NCI-H128 (cell line): Measurements from ENCODE around the gene MRS2.

Source experiments
- DNase-seq: peaks from one replicate; lab custom pipeline; 2025; ENCODE audit not compliant: unreplicated experiment; lab: John Stamatoyannopoulos, UW

The MRS2 gene

GRCh38 chr6:24429146-24429545 lies 26.4 kb downstream of the MRS2 start:
- no peak for DNase-seq

GRCh38 chr6:24430086-24430485 lies 27.4 kb downstream of the MRS2 start:
- no peak for DNase-seq

- DNase-seq, result peak; percentile 12
Observed at GRCh38 chr6:24431045-24431451, 28.3 kb downstream of the MRS2 start.

- DNase-seq, result no peak
Observed at GRCh38 chr6:24432611-24433010, 29.9 kb downstream of the MRS2 start.

- DNase-seq, result no peak
Observed at GRCh38 chr6:24436979-24437378, 34.2 kb downstream of the MRS2 start.

- no peak for DNase-seq
Observed at GRCh38 chr6:24439858-24440539, 37.3 kb downstream of the MRS2 start.

GRCh38 chr6:24440897-24441598 lies 38.3 kb downstream of the MRS2 start:
- no peak for DNase-seq

GRCh38 chr6:24441599-24441904 lies 38.8 kb downstream of the MRS2 start:
- DNase-seq, result no peak

GRCh38 chr6:24444588-24444987 lies 41.9 kb downstream of the MRS2 start:
- no peak for DNase-seq

- no peak for DNase-seq
Observed at GRCh38 chr6:24445704-24446103, 43.0 kb downstream of the MRS2 start.

GRCh38 chr6:24446670-24447069 lies 43.9 kb downstream of the MRS2 start:
- DNase-seq, result no peak

- no peak for DNase-seq
Observed at GRCh38 chr6:24448396-24448795, 45.7 kb downstream of the MRS2 start.

- DNase-seq, result no peak
Observed at GRCh38 chr6:24448828-24449525, 46.2 kb downstream of the MRS2 start.

- DNase-seq, result no peak
Observed at GRCh38 chr6:24451581-24452388, 49.0 kb downstream of the MRS2 start.

- DNase-seq, result no peak
Observed at GRCh38 chr6:24453921-24454320, 51.2 kb downstream of the MRS2 start.

GRCh38 chr6:24454452-24454851 lies 51.7 kb downstream of the MRS2 start:
- DNase-seq, result no peak

- DNase-seq, result no peak
Observed at GRCh38 chr6:24455061-24455460, 52.3 kb downstream of the MRS2 start.

GRCh38 chr6:24458134-24458533 lies 55.4 kb downstream of the MRS2 start:
- DNase-seq, result no peak

- no peak for DNase-seq
Observed at GRCh38 chr6:24458941-24459340, 56.2 kb downstream of the MRS2 start.

GRCh38 chr6:24460966-24461365 lies 58.2 kb downstream of the MRS2 start:
- no peak for DNase-seq

GRCh38 chr6:24464253-24465038 lies 61.7 kb downstream of the MRS2 start:
- DNase-seq, result no peak
